RWPE2 (cell line): Measurements from ENCODE around the gene TMEM203.
A peak's percentile ranks its signal among the peaks of the same experiment; 100 is the strongest.

Source experiments
- ATAC-seq: fragments of 200-7000 bp; cut with Tn5 transposase; 3 replicates; pipeline ENCODE4 v1.9.1; 2021; ENCODE audit warnings: low read depth
- DNase-seq: peaks from one replicate; pipeline ENCODE4 v3.0.0-alpha.2; 2020; ENCODE audit warnings: low spot score
- H3K27ac ChIP-seq: fragments of 450-650 bp; 2 replicates; pipeline ENCODE4 v1.5.1; 2017; ENCODE audit warnings: mild to moderate bottlenecking; ENCODE audit not compliant: poor library complexity, severe bottlenecking
- H3K27me3 ChIP-seq: fragments of 250-450 bp; sonication (Bioruptor Pico); 2 replicates; pipeline ENCODE4 v1.5.1; 2021; ENCODE audit warnings: mild to moderate bottlenecking, moderate library complexity; ENCODE audit not compliant: insufficient read depth, poor library complexity, severe bottlenecking
- H3K36me3 ChIP-seq: fragments of 250-450 bp; sonication (Bioruptor Pico); 2 replicates; pipeline ENCODE4 v1.5.1; 2020; ENCODE audit warnings: low read depth, mild to moderate bottlenecking, moderate library complexity
- H3K4me1 ChIP-seq: fragments of 250-450 bp; sonication (Bioruptor Pico); 2 replicates; pipeline ENCODE4 v1.5.1; 2021; ENCODE audit warnings: mild to moderate bottlenecking, moderate library complexity; ENCODE audit not compliant: insufficient read depth, poor library complexity, severe bottlenecking
- H3K4me3 ChIP-seq: fragments of 250-450 bp; sonication (Bioruptor Pico); 2 replicates; pipeline ENCODE4 v1.5.1; 2021; ENCODE audit warnings: mild to moderate bottlenecking, moderate library complexity; ENCODE audit not compliant: severe bottlenecking
- H3K9me3 ChIP-seq: fragments of 250-450 bp; sonication (Bioruptor Pico); 2 replicates; pipeline ENCODE4 v1.5.1; 2021; ENCODE audit warnings: mild to moderate bottlenecking, moderate library complexity; ENCODE audit not compliant: severe bottlenecking
- CTCF ChIP-seq: fragments of 450-650 bp; IDR thresholded peaks from one replicate; pipeline ENCODE4 v1.5.1; 2017; ENCODE audit warnings: mild to moderate bottlenecking, moderate library complexity; ENCODE audit not compliant: poor library complexity, severe bottlenecking

The TMEM203 gene

GRCh38 chr9:137226338-137227053 lies 21.0 kb upstream of the TMEM203 start:
- TF ChIP-seq CTCF: no peak
- no peaks in the 10 kb centered on the region for H3K27me3 ChIP-seq
- H3K4me1 ChIP-seq: peaks cover 32% of the 10 kb centered on the region
- no peaks in the 10 kb centered on the region for H3K9me3 ChIP-seq
- H3K4me3 ChIP-seq: no peak overlapping the region
- no peaks in the 10 kb centered on the region for H3K36me3 ChIP-seq
- peak; percentile 95 for DNase-seq
- peak; percentile 59 for ATAC-seq
- peak overlapping the region; percentile 92 for H3K27ac ChIP-seq

- no peak overlapping the region for H3K4me3 ChIP-seq
- ATAC-seq: no peak
Measured at GRCh38 chr9:137225699-137226331, 20.4 kb upstream of the TMEM203 start.

GRCh38 chr9:137224830-137225694 lies 19.6 kb upstream of the TMEM203 start, which contains the start of gene CYSRT1:
TSS of gene CYSRT1 (plus strand) at chr9:137225174. CDS start at chr9:137225622, 448 bp downstream.
- H3K4me3 ChIP-seq: peak within 1 kb of the TSS; percentile 45
- peaks cover 32% of the 10 kb centered on the region for H3K4me1 ChIP-seq
- DNase-seq (no peak), ATAC-seq (peak; percentile 1; the same call in 1 of the 3 replicates)
- H3K36me3 ChIP-seq: no peaks in the 10 kb centered on the region
- H3K27me3 ChIP-seq: no peaks in the 10 kb centered on the region
- no peaks in the 10 kb centered on the region for H3K9me3 ChIP-seq
- no peak for TF ChIP-seq CTCF
- peak within 1 kb of the TSS; percentile 92 for H3K27ac ChIP-seq

More at GRCh38 chr9:137225699-137226331, 20.4 kb upstream of the TMEM203 start:
- no peaks in the 10 kb centered on the region for H3K36me3 ChIP-seq
- no peak for TF ChIP-seq CTCF
- no peaks in the 10 kb centered on the region for H3K9me3 ChIP-seq
- H3K27me3 ChIP-seq: no peaks in the 10 kb centered on the region
- H3K27ac ChIP-seq: peak overlapping the region; percentile 92
- DNase-seq: no peak
- peaks cover 32% of the 10 kb centered on the region for H3K4me1 ChIP-seq

- no peaks in the 10 kb centered on the region for H3K9me3 ChIP-seq
- peak; percentile 98 for DNase-seq
- TF ChIP-seq CTCF: no peak
- peak overlapping the region; percentile 92 for H3K27ac ChIP-seq
- H3K36me3 ChIP-seq: no peaks in the 10 kb centered on the region
- H3K4me1 ChIP-seq: peaks cover 37% of the 10 kb centered on the region
- no peaks in the 10 kb centered on the region for H3K27me3 ChIP-seq
- H3K4me3 ChIP-seq: peak overlapping the region; percentile 45
- ATAC-seq: peak; percentile 44
Measured at GRCh38 chr9:137223078-137223970, 17.9 kb upstream of the TMEM203 start.
